ENCODE results near the gene SLC38A8.

The SLC38A8 gene

DNA sequence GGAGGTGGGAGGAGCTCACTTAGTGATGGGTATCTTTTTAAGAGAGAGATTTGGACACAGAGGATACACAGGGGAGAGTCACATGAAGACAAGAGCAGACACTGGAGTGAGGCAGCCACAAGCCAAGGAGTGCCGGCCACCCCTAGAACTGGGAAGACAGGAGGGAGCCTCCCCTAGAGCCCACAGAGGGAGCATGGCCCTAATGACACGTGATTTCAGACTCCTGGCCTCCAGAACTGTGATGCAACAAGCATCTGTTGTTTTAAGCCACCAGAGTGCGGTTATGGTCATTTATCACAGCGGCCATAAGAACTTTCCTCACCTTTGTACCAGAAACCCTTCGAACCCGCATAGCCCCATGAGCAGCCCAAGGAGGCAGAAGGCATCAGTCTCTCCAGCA is 33.3 kb downstream of the SLC38A8 start:
- H3K36me3 ChIP-seq (ENCODE audit: control insufficient read depth, insufficient read depth, low read length) = no peaks in the 10 kb centered on the region
- no peaks in the 10 kb centered on the region for H3K4me1 ChIP-seq (ENCODE audit: control insufficient read depth, insufficient read depth, low read length, poor library complexity, severe bottlenecking)
- H3K27ac ChIP-seq (ENCODE audit: low read depth, low read length, severe bottlenecking) = no peak overlapping the region
- H3K9me3 ChIP-seq (ENCODE audit: control insufficient read depth, low read length) = no peaks in the 10 kb centered on the region
- 92 to 97% methylated on average over 6 of the region's 6 CpGs for WGBS, 2 experiments (ENCODE audit: insufficient coverage in 2 of 2)
- no peak overlapping the region for H3K4me3 ChIP-seq (ENCODE audit: extremely low read depth, insufficient read depth, low read length, poor library complexity, severe bottlenecking)

DNA sequence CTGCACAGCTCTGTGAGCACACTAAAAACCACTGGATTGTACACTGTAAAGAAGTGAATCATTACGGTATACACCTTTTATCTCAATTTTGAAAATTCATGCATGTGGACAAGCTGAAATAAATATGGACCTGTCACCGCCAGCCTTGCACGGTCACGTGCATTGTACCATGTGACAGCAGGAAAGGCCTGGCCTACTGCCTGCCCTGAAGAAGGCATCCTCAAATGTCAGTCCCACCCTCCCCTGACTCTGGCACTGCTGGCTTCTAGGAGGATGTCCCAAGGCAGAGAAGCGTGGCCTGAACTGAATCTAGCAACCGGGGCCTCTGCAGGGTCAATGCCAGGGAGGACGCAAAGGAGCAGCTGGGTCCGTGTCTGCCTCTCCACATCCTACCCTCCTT is 34.6 kb downstream of the SLC38A8 start:
- no peak overlapping the region for H3K27ac ChIP-seq (ENCODE audit: low read depth, low read length, severe bottlenecking)

DNA sequence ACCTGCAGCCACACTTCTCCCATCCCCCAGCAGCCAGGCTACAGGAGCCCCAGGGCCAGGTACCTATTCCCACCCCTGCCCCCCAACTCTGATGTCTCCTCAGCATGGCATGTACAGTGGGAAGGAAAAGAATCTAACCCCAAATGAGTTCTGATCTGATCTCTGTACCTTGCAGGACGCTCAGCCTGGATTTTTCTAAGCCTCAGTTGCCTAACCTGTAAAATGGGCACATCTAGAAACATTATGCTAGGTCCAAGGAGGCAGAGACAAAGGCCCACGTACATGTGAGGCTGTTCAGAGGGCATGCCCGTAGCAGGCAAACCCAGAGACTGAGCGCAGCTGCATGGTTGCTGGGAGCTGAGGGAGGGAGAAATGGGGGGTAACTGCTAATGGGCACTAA is 35.1 kb downstream of the SLC38A8 start:
- H3K27ac ChIP-seq (ENCODE audit: low read depth, low read length, severe bottlenecking) = no peak overlapping the region

More for the DNA sequence above, 34.6 kb downstream of the SLC38A8 start:
- no peaks in the 10 kb centered on the region for H3K4me1 ChIP-seq (ENCODE audit: control insufficient read depth, insufficient read depth, low read length, poor library complexity, severe bottlenecking)
- H3K36me3 ChIP-seq (ENCODE audit: control insufficient read depth, insufficient read depth, low read length) = no peaks in the 10 kb centered on the region
- H3K4me3 ChIP-seq (ENCODE audit: extremely low read depth, insufficient read depth, low read length, poor library complexity, severe bottlenecking) = no peak overlapping the region
- H3K9me3 ChIP-seq (ENCODE audit: control insufficient read depth, low read length) = no peaks in the 10 kb centered on the region
- 81 to 100% methylated on average over 3 to 4 of the region's 8 CpGs for WGBS, 2 experiments (ENCODE audit: insufficient coverage in 2 of 2)

DNA sequence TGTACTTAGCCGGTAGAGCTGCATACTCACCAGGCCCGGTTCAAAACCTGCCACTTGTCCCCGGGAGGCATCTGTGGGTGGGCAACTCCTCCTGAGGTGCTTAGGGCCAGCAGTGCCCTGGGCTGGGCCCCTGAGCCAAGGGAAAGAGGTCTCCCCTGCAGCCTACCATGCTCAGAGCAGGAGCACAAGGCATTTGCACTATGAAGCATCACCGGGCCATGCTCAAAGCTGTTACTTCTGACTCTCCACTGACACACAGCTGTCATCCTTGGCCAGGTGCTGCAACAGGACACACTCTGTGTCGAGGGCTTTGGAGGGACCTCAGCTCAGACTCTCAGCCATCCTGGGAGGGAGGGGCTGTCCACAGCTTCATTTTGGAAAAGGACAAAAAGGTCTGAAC is 37.2 kb downstream of the SLC38A8 start:
- Histone ChIP-seq H3K36me3 (ENCODE audit: control insufficient read depth, insufficient read depth, low read length) (no peaks in the 10 kb centered on the region), H3K27ac (ENCODE audit: low read depth, low read length, severe bottlenecking) (no peak overlapping the region), H3K4me1 (ENCODE audit: control insufficient read depth, insufficient read depth, low read length, poor library complexity, severe bottlenecking) (no peaks in the 10 kb centered on the region), H3K4me3 (ENCODE audit: extremely low read depth, insufficient read depth, low read length, poor library complexity, severe bottlenecking) (no peak overlapping the region), H3K9me3 (ENCODE audit: control insufficient read depth, low read length) (no peaks in the 10 kb centered on the region)
- 81 to 91% methylated on average over 4 to 5 of the region's 5 CpGs for WGBS, 2 experiments (ENCODE audit: insufficient coverage in 2 of 2)

More for the DNA sequence above, 35.1 kb downstream of the SLC38A8 start:
- WGBS, 2 experiments (ENCODE audit: insufficient coverage in 2 of 2) = 80 to 90% methylated on average over 4 of the region's 4 CpGs
- no peaks in the 10 kb centered on the region for H3K9me3 ChIP-seq (ENCODE audit: control insufficient read depth, low read length)
- no peaks in the 10 kb centered on the region for H3K36me3 ChIP-seq (ENCODE audit: control insufficient read depth, insufficient read depth, low read length)
- no peak overlapping the region for H3K4me3 ChIP-seq (ENCODE audit: extremely low read depth, insufficient read depth, low read length, poor library complexity, severe bottlenecking)
- no peaks in the 10 kb centered on the region for H3K4me1 ChIP-seq (ENCODE audit: control insufficient read depth, insufficient read depth, low read length, poor library complexity, severe bottlenecking)

DNA sequence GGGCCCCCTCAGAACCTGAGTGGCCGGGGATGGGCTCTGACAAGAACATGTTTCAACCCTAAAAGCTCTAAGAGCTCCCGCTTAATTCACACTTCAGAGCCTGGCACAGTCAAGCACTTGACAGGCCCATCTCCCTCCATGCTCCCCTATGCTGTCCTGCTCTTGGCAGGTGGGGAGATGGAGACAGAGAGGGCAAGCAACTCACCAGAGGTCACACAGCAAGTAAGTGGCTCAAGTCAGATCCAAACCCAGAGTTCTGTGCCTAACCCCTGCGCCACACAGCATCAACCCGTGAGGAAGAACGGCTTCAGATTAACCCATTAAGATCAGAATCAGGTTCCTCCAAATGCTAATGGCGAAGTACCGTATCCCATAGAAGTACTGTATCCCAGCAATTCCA is 38.2 kb downstream of the SLC38A8 start:
- WGBS, 2 experiments (ENCODE audit: insufficient coverage in 2 of 2) = 88 to 96% methylated on average over 6 to 7 of the region's 7 CpGs
- H3K4me1 ChIP-seq (ENCODE audit: control insufficient read depth, insufficient read depth, low read length, poor library complexity, severe bottlenecking) = no peaks in the 10 kb centered on the region
- no peak overlapping the region for H3K27ac ChIP-seq (ENCODE audit: low read depth, low read length, severe bottlenecking)
- H3K36me3 ChIP-seq (ENCODE audit: control insufficient read depth, insufficient read depth, low read length) = no peaks in the 10 kb centered on the region
- H3K4me3 ChIP-seq (ENCODE audit: extremely low read depth, insufficient read depth, low read length, poor library complexity, severe bottlenecking) = no peak overlapping the region
- H3K9me3 ChIP-seq (ENCODE audit: control insufficient read depth, low read length) = no peaks in the 10 kb centered on the region

DNA sequence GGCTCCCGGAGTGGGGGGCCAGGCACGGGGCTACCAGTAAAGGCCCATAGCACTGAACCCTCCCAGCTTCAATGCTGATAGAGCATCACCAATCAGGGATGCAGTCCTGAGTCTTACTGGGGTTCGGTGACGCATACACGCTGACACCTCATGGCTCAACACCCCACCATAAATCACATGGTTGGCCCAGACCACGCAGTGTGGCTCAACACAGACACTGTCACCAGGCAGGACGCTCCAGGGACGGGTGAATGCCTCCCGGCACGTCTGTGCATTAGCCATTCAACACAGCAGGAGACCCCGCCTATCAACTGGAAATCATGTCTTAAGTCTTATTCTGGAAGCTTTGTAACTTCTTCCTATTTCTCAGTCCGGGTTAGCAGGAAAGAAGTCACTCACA is 39.6 kb downstream of the SLC38A8 start:
- no peaks in the 10 kb centered on the region for H3K9me3 ChIP-seq (ENCODE audit: control insufficient read depth, low read length)
- no peak overlapping the region for H3K4me3 ChIP-seq (ENCODE audit: extremely low read depth, insufficient read depth, low read length, poor library complexity, severe bottlenecking)
- WGBS, 2 experiments (ENCODE audit: insufficient coverage in 2 of 2) = 84 to 87% methylated on average over 9 to 12 of the region's 12 CpGs
- H3K4me1 ChIP-seq (ENCODE audit: control insufficient read depth, insufficient read depth, low read length, poor library complexity, severe bottlenecking) = no peaks in the 10 kb centered on the region
- no peak overlapping the region for H3K27ac ChIP-seq (ENCODE audit: low read depth, low read length, severe bottlenecking)
- no peaks in the 10 kb centered on the region for H3K36me3 ChIP-seq (ENCODE audit: control insufficient read depth, insufficient read depth, low read length)

DNA sequence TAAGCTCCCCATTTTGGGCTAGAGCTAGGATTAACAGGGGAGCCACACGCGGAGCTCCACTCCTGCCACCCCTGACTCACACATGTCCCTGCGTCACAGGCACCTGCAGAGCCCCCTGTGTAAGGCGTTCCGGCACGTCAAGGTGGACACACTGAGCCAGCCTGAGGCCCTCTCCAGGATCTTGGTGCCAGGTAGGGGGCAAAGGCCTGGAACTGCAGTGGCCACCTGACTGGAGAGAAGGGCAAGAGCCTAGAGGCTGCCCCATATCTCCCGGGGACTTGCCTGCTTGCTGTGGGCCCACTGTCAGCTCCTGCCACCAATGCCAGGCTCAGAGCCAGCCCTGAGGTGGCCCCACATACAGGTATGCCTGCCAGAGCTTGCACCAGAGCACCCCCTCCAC is 40.9 kb downstream of the SLC38A8 start:
- 87 to 93% methylated on average over 7 of the region's 7 CpGs for WGBS, 2 experiments (ENCODE audit: insufficient coverage in 2 of 2)
- no peaks in the 10 kb centered on the region for H3K9me3 ChIP-seq (ENCODE audit: control insufficient read depth, low read length)
- no peaks in the 10 kb centered on the region for H3K4me1 ChIP-seq (ENCODE audit: control insufficient read depth, insufficient read depth, low read length, poor library complexity, severe bottlenecking)
- H3K27ac ChIP-seq (ENCODE audit: low read depth, low read length, severe bottlenecking) = no peak overlapping the region
- H3K36me3 ChIP-seq (ENCODE audit: control insufficient read depth, insufficient read depth, low read length) = no peaks in the 10 kb centered on the region
- H3K4me3 ChIP-seq (ENCODE audit: extremely low read depth, insufficient read depth, low read length, poor library complexity, severe bottlenecking) = no peak overlapping the region

DNA sequence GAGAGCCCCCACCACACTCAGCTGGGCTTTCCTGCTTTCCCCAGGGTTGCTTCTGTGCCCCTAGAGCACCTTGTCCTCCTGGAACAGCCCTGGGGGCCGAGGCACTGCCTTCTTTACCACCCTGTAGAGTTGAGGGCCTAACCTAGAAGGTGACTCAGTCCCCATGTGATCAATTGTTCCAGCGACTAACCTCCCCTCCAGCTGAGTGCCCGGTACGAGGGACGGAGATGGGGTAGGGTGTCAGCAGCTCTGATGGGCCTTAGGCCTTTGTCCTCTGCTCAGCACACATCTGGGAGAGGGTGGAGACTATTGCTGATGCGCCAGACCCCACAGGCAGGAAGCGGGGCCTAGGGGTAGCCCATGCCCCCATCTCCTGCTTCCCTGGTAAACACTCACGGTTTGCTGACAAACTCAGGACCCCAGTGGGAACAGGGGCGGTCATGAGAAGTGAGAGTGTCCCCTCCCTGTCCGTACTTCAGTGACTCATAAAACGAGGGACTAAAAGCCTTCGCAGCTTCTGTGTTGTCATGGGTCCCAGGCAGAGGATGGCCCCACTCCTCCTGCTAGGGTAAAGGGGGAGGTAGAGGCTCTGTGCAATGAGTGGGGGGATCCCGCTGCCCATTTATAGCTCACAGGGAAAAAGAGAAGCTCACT is 41.5 kb downstream of the SLC38A8 start:
- Histone ChIP-seq H3K4me1 (ENCODE audit: control insufficient read depth, insufficient read depth, low read length, poor library complexity, severe bottlenecking) (no peaks in the 10 kb centered on the region), H3K9me3 (ENCODE audit: control insufficient read depth, low read length) (no peaks in the 10 kb centered on the region), H3K4me3 (ENCODE audit: extremely low read depth, insufficient read depth, low read length, poor library complexity, severe bottlenecking) (no peak overlapping the region), H3K27ac (ENCODE audit: low read depth, low read length, severe bottlenecking) (no peak overlapping the region), H3K36me3 (ENCODE audit: control insufficient read depth, insufficient read depth, low read length) (no peaks in the 10 kb centered on the region)
- 68% methylated on average over 6 to 9 of the region's 13 CpGs for WGBS, 2 experiments (ENCODE audit: insufficient coverage in 2 of 2)

DNA sequence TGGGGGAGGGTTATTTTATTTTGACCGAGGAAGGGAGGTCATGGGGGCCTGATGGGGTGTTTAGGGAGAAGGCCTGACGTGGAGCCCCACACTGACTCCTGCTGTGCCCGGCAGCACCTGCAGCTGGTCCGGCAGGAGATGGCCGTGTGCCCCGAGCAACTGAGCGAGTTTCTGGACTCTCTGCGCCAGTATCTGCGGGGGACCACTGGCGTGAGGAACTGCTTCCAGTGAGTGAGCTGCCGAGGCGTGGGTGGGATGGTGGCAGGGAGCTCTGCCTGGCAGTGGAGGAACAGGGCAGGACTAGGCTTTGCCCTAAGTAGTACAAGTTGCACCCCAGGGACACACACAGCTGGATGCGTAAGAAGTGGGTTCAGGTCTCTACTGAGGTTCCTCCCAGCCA is 44.5 kb downstream of the SLC38A8 start:
- Histone ChIP-seq H3K4me3 (ENCODE audit: extremely low read depth, insufficient read depth, low read length, poor library complexity, severe bottlenecking) (no peak overlapping the region), H3K27ac (ENCODE audit: low read depth, low read length, severe bottlenecking) (no peak overlapping the region), H3K9me3 (ENCODE audit: control insufficient read depth, low read length) (no peaks in the 10 kb centered on the region), H3K4me1 (ENCODE audit: control insufficient read depth, insufficient read depth, low read length, poor library complexity, severe bottlenecking) (no peaks in the 10 kb centered on the region), H3K36me3 (ENCODE audit: control insufficient read depth, insufficient read depth, low read length) (no peaks in the 10 kb centered on the region)
- 89 to 96% methylated on average over 9 to 13 of the region's 13 CpGs for WGBS, 2 experiments (ENCODE audit: insufficient coverage in 2 of 2)

DNA sequence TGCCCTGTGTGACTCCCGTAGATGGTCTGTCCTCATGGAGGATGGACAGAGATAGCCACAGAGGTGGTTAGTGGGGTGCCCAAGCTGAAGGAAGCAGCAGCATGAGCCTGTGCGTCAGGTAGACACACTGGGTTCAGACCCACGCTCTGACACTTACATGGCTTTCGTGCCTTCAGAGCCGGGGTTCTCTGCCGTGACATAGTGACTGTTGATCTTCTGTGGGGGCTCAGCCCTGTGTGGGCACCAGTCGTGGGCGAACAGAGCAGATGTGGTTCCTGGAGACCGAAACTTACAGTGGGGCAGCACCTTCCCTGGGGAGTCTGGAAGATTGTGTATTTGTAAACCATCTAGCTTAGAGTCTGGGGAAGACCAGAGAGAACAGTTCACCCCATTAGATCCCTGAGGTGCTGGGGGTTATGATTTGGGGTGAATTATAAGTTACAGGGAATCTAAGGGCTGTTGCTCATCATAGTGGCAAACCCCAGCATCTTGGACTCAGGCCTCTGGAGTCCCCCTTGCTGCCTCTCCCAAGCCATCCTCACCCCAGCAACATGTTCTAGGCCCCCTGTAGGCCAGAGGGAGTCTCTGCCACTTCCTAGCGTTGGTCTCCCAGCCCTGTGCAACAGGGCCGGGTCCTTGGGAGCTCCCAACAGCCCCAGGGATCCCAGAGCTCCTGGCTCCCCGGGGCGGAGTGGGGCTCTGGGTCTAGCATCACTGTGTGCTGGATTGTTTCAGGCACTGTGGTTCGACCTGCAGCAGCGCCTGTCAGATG is 45.9 kb downstream of the SLC38A8 start:
- H3K36me3 ChIP-seq (ENCODE audit: control insufficient read depth, insufficient read depth, low read length) = no peaks in the 10 kb centered on the region
- WGBS, 2 experiments (ENCODE audit: insufficient coverage in 2 of 2) = 91 to 95% methylated on average over 13 of the region's 15 CpGs

DNA sequence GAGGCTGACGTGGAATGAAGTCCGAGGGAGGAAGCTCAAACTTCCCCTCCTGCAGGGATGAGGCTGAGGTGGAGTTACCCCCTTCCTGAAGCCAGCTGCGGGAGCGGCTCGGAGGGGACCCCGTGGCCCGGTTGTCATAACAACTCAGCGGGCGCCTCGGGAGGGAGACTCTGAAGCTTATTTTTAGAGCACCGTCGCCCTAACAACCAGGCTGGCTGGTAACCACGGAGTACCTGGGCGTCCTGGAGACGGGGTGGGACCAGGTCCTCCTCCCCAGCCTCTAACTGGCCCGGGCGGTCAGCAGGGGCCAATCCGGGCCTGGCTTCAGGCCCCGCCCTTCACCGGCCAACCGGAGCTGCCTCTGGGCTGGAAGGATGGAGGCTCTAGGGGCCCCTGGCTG is 46.8 kb downstream of the SLC38A8 start:
- H3K4me1 ChIP-seq (ENCODE audit: control insufficient read depth, insufficient read depth, low read length, poor library complexity, severe bottlenecking) = no peaks in the 10 kb centered on the region
- H3K36me3 ChIP-seq (ENCODE audit: control insufficient read depth, insufficient read depth, low read length) = no peaks in the 10 kb centered on the region
- no peak overlapping the region for H3K4me3 ChIP-seq (ENCODE audit: extremely low read depth, insufficient read depth, low read length, poor library complexity, severe bottlenecking)
- H3K27ac ChIP-seq (ENCODE audit: low read depth, low read length, severe bottlenecking) = no peak overlapping the region
- H3K9me3 ChIP-seq (ENCODE audit: control insufficient read depth, low read length) = no peaks in the 10 kb centered on the region
- 63 to 66% methylated on average over 13 to 15 of the region's 21 CpGs for WGBS, 2 experiments (ENCODE audit: insufficient coverage in 2 of 2)

More for the DNA sequence above, 45.9 kb downstream of the SLC38A8 start:
- Histone ChIP-seq H3K9me3 (ENCODE audit: control insufficient read depth, low read length) (no peaks in the 10 kb centered on the region), H3K27ac (ENCODE audit: low read depth, low read length, severe bottlenecking) (no peak overlapping the region), H3K4me1 (ENCODE audit: control insufficient read depth, insufficient read depth, low read length, poor library complexity, severe bottlenecking) (no peaks in the 10 kb centered on the region), H3K4me3 (ENCODE audit: extremely low read depth, insufficient read depth, low read length, poor library complexity, severe bottlenecking) (no peak overlapping the region)
